Transverse colon (tissue), 4 donors: Measurements from ENCODE around the gene KIFC1. TPM values are rescaled to one million over a fixed set of nuclear protein-coding genes. Genes with fewer than 3 reads are reported as not detected.
"Not testable (repeated sequence)": the region's sequence is repeated elsewhere in the genome, so short reads cannot be mapped to it uniquely, and the experiment has no call there.

Source experiments
- DNase-seq: peaks from one replicate; pipeline ENCODE4 v3.0.0-alpha.2; 2019
- H3K27ac ChIP-seq, 4 donors: fragments of 200-600 bp; sonication (generic); 2 replicates each; pipeline ENCODE4 v1.5.1; 2016 to 2018; ENCODE audit warnings: inconsistent platforms in 4 of 4
- H3K27me3 ChIP-seq: fragments of 200-600 bp; sonication (generic); 2 replicates; pipeline ENCODE4 v1.5.1; 2017; ENCODE audit warnings: inconsistent platforms
- H3K36me3 ChIP-seq, 4 donors: fragments of 200-600 bp; sonication (generic); 2 replicates each; pipeline ENCODE4 v1.5.1; 2017 to 2019; ENCODE audit warnings: inconsistent platforms in 4 of 4
- H3K4me1 ChIP-seq, 4 donors: fragments of 200-600 bp; sonication (generic); 2 replicates each; pipeline ENCODE4 v1.5.1; 2017 to 2020; ENCODE audit warnings: inconsistent platforms in 4 of 4
- H3K4me3 ChIP-seq, 4 donors: fragments of 200-600 bp; sonication (generic); 1 replicate in 1 of 4; 2 replicates in 3 of 4; pipeline versions ENCODE4 v1.5.1 to v1.6.1; 2017 to 2019; ENCODE audit warnings: inconsistent platforms in 4 of 4
- H3K9me3 ChIP-seq, 2 donors: fragments of 200-600 bp; sonication (generic); 2 replicates each; pipeline ENCODE4 v1.5.1; 2017 to 2019; ENCODE audit warnings: inconsistent platforms in 2 of 2
- EP300 ChIP-seq: sonication (generic); formaldehyde crosslinking; IDR thresholded peaks from one replicate; pipeline ENCODE4 v1.6.1; 2017; ENCODE audit warnings: antibody characterized with exemption, low read depth
- POLR2A ChIP-seq: fragments of 450-650 bp; IDR thresholded peaks from one replicate; pipeline ENCODE4 v1.6.1; 2016; ENCODE audit warnings: antibody characterized with exemption, mild to moderate bottlenecking, moderate library complexity
- POLR2AphosphoS5 ChIP-seq, 3 donors: sonication (generic); formaldehyde crosslinking; IDR thresholded peaks; one replicate each; pipeline ENCODE4 v1.6.1; 2016; ENCODE audit warnings: antibody characterized with exemption in 3 of 3
- WGBS, 2 donors: methylation state at CpG; one replicate each; pipeline ENCODE4 v1.1.5; 2018; ENCODE audit warnings: low coverage in 1 of 2; 5-methylcytosine and 5-hydroxymethylcytosine counted together
- in situ Hi-C, 4 donors: fragments of 200-750 bp; cut with MboI; loops; one replicate each; pipeline versions ENCODE4 v1.15.0 to v1.15.1; 2017; ENCODE audit warnings: low sequenced_read_pairs in 3 of 4, low pct_ligation_motif_present in 1 of 4, low pct_unique_long_range_greater_than_20kb in 1 of 4
- intact Hi-C: fragments of 100-400 bp; cut with DNase I; formaldehyde crosslinking; loops from one replicate; pipeline ENCODE4 v1.15.1; 2023; ENCODE audit warnings: low total_unique reads
- total RNA-seq, 4 donors: library from RNA; depleted of rRNA; stranded (reverse); fragments of >200 nt; gene quantifications; one replicate each; pipeline ENCODE4 v1.1.0, GENCODE V29; 2016
- TF ChIP-seq, protein P1 (sequence below), 5 experiments: fragments of 200-600 bp in 3 of 5; fragments of 450-650 bp in 2 of 5; sonication (generic) in 3 of 5; IDR thresholded peaks; 1 replicate in 2 of 5; 2 replicates in 3 of 5; pipeline ENCODE4 v1.5.1; 2016 to 2017; ENCODE audit warnings: antibody characterized with exemption in 5 of 5, inconsistent platforms in 3 of 5, mild to moderate bottlenecking in 2 of 5, moderate library complexity in 1 of 5

The KIFC1 gene
- total RNA-seq, 4 donors from 2014 or later, result 2.6 to 51.5 (median 5.8) TPM

DNA sequence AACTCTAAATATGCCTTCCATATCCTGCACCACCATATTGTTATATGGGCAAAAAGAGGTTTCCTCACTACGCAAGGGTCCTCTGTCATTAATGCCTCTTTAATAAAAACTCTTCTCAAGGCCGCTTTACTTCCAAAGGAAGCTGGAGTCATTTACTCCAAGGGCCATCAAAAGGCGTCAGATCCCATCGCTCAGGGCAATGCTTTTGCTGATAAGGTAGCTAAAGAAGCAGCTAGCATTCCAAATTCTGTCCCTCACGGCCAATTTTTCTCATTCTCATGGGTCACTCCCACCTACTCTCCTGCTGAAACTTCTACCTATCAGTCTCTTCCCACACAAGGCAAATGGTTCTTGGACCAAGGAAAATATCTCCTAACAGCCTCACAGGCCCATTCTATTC is 43.8 kb upstream of the KIFC1 start:
- no peaks in the 10 kb centered on the region for H3K36me3 ChIP-seq
- peaks cover 0 to 12% (median 9%) of the 10 kb centered on the region in 4 donors for H3K4me1 ChIP-seq
- H3K27me3 ChIP-seq, result no peaks in the 10 kb centered on the region
- 93 to 97% methylated on average over 5 of the region's 5 CpGs for WGBS, 2 donors
- H3K4me3 ChIP-seq, result no peak overlapping the region
- H3K27ac ChIP-seq, result no peak overlapping the region
- TF ChIP-seq POLR2AphosphoS5 (IDR thresholded peaks at IDR 0.05), result no peak
- TF ChIP-seq POLR2A, result no peak
- no peak for TF ChIP-seq EP300
- TF ChIP-seq, protein P1, sequence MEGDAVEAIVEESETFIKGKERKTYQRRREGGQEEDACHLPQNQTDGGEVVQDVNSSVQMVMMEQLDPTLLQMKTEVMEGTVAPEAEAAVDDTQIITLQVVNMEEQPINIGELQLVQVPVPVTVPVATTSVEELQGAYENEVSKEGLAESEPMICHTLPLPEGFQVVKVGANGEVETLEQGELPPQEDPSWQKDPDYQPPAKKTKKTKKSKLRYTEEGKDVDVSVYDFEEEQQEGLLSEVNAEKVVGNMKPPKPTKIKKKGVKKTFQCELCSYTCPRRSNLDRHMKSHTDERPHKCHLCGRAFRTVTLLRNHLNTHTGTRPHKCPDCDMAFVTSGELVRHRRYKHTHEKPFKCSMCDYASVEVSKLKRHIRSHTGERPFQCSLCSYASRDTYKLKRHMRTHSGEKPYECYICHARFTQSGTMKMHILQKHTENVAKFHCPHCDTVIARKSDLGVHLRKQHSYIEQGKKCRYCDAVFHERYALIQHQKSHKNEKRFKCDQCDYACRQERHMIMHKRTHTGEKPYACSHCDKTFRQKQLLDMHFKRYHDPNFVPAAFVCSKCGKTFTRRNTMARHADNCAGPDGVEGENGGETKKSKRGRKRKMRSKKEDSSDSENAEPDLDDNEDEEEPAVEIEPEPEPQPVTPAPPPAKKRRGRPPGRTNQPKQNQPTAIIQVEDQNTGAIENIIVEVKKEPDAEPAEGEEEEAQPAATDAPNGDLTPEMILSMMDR (IDR thresholded peaks at IDR 0.05), result no peak
- no peaks in the 10 kb centered on the region for H3K9me3 ChIP-seq
- no peak for DNase-seq
- in situ Hi-C loops, result no loop called here
- intact Hi-C loops, result no loop called here

DNA sequence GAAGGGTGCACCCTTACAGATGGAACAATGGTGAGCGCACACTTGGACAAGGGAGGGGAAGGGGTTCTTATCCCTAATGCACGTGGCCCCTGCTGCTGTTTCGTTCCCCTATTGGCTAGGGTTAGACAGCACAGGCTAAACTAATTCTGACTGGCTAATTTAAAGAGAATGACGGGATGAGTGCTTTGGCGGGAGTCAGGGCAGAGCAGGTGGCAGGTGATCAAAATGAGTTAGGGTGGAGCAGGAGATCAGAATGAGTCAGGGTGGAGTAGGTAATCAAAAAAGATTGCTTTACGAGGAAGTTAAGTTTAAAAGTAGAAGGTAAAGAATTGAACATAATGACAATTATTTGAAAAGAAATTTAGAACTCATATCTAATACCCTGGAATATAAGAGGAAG is 35.8 kb upstream of the KIFC1 start:
- H3K4me1 ChIP-seq, result peaks cover 0 to 10% (median 3%) of the 10 kb centered on the region in 4 donors
- H3K9me3 ChIP-seq, H3K4me3 ChIP-seq, H3K36me3 ChIP-seq, intact Hi-C loops, in situ Hi-C loops, H3K27me3 ChIP-seq: not testable (repeated sequence)
- DNase-seq, result peak; percentile 38
- WGBS, 2 donors, result 39 to 69% methylated on average over 3 to 6 of the region's 6 CpGs
- peak overlapping the region; percentile 58 to 78 (median 67) for H3K27ac ChIP-seq

DNA sequence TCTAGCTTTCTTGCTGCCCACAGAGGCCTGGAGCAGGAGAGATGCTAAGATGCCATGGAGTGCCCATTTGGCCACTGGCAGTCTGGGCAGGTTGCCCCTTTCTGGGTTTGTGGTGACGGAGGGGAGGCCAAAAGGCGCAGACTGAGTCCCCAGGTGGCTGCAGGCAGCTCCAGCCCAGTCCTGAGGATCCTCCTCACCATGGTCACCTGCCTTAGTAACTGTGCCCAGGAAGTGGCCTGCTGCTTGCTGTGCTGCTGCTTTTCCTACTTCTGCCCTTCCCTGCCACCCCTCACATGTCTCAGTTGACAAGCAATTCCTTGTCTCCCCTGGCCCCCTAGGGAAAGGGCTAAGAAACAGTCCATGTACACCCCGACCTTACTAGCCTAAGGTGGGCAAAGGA is 35.3 kb upstream of the KIFC1 start:
- WGBS, 2 donors, result 63% methylated on average over 3 of the region's 3 CpGs; no CpG with 5 or more reads in 1 of the 2 donors
- in situ Hi-C loops, result no loop called here
- no peaks in the 10 kb centered on the region for H3K9me3 ChIP-seq
- intact Hi-C loops, result no loop called here
- TF ChIP-seq, protein P1 (IDR thresholded peaks at IDR 0.05), result no peak
- no peak for TF ChIP-seq EP300
- TF ChIP-seq POLR2AphosphoS5 (IDR thresholded peaks at IDR 0.05), result no peak
- no peak for TF ChIP-seq POLR2A
- no peaks in the 10 kb centered on the region for H3K36me3 ChIP-seq
- H3K27ac ChIP-seq, result peak overlapping the region; percentile 58 to 78 (median 67)
- no peak overlapping the region for H3K4me3 ChIP-seq
- no peak for DNase-seq
- peaks cover 0 to 10% (median 3%) of the 10 kb centered on the region in 4 donors for H3K4me1 ChIP-seq
- H3K27me3 ChIP-seq, result no peaks in the 10 kb centered on the region

DNA sequence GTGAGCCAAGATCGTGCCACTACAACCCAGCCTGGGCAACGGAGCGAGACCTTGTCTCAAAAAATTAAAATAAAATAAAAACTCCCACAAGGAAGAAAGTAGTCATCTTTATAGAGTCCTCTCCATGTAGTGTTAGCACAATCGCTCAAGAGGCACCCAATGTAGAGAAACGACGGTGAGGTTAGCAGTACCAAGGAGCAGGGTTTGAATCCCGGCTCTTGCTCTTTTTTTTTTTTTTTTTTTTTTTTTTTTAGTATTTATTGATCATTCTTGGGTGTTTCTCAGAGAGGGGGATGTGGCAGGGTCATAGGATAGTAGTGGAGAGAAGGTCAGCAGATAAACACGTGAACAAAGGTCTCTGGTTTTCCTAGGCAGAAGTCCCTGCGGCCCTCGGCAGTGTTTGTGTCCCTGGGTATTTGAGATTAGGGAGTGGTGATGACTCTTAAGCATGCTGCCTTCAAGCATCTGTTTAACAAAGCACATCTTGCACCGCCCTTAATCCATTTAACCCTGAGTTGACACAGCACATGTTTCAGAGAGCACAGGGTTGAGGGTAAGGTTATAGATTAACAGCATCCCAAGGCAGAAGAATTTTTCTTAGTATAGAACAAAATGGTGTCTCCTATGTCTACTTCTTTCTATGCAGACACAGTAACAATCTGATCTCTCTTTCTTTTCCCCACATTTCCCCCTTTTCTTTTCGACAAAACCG is 34.3 kb upstream of the KIFC1 start:
- 72 to 95% methylated on average over 9 to 13 of the region's 13 CpGs for WGBS, 2 donors
- H3K27me3 ChIP-seq, H3K4me3 ChIP-seq, H3K9me3 ChIP-seq, DNase-seq, H3K36me3 ChIP-seq, intact Hi-C loops, in situ Hi-C loops: not testable (repeated sequence)
- Histone ChIP-seq H3K4me1 (peaks cover 0 to 10% (median 3%) of the 10 kb centered on the region in 4 donors), H3K27ac (peak overlapping the region; percentile 58 to 78 (median 67))

DNA sequence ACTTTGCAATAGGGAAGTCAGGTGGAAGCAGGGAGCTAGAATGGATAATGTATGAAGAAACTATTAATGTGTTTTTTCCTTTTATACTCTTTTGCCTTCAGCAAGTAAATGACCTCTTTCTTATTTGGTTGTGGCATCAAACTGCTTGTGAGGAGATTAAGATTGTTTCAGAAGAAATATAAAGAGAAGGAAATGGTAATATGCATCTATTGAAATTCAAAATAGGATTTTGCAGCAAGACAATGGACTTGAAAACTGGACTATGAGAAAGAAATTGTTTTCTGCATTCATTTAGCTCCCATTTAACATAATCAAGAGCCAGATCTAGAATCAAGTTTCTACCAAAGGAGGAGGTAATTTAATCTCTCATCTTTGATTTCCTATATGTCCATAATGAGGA is 32.3 kb upstream of the KIFC1 start:
- in situ Hi-C loops (no loop called here), intact Hi-C loops (no loop called here)
- H3K27ac ChIP-seq, result no peak overlapping the region
- TF ChIP-seq POLR2AphosphoS5 (IDR thresholded peaks at IDR 0.05) (no peak), POLR2A (no peak), EP300 (no peak)
- TF ChIP-seq, protein P1 (IDR thresholded peaks at IDR 0.05), result no peak
- no peak overlapping the region for H3K4me3 ChIP-seq
- no peak for DNase-seq
- no peaks in the 10 kb centered on the region for H3K36me3 ChIP-seq
- H3K9me3 ChIP-seq, result no peaks in the 10 kb centered on the region
- H3K27me3 ChIP-seq, result no peaks in the 10 kb centered on the region
- H3K4me1 ChIP-seq, result peaks cover 0 to 10% (median 3%) of the 10 kb centered on the region in 4 donors

DNA sequence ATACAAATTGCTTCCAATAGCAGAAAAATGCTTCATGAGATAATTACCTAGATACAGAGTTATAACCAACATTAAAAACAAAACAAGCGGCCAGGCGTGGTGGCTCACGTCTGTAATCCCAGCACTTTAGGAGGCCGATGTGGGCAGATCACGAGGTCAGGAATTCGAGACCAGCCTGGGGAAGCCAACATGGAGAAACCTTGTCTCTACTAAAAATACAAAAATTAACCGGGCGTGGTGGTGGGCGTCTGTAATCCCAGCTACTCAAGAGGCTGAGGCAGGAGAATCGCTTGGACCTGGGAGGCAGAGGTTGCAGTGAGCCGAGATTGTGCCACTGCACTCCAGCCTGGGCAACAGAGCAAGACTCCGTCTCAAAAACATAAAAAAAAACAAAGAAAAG is 28.1 kb upstream of the KIFC1 start:
- intact Hi-C loops, H3K4me3 ChIP-seq, H3K27ac ChIP-seq, DNase-seq, H3K9me3 ChIP-seq, H3K4me1 ChIP-seq, H3K36me3 ChIP-seq, in situ Hi-C loops, H3K27me3 ChIP-seq: not testable (repeated sequence)
- WGBS, 2 donors, result 86 to 87% methylated on average over 7 to 12 of the region's 12 CpGs

DNA sequence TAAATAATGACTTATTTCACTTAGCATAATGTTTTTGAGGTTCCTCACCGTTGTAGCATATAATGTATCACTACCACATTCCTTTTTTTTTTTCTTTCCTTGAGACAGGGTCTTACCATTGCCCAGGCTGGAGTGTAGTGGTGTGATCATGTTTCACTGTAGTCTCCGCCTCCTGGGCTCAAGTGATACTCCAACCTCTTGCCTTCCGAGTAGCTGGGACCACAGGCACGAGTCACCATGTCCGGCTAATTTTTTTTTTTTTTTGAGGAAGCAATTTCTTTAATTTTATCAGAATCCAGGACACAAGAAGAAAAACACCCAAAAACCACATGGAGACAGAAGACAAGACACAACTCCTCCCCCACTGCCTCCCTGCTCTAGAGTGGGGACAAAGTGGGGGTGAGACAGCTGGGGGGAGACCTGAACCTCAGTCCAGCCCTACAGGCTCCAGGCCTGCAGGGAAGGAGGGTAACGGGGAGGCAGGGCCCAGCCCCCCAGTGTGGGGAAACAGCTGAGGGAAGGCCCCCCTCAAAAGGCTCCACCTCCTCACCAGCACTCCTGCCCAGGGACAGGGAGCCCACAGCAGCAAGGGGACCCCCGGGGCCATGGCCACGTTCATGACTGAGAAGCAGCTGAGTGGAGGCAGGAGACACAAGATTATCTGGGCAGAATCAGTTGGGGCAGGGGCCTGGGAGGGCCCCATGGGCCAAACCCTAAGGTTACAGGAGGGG is 27.0 kb upstream of the KIFC1 start:
- H3K27me3 ChIP-seq, DNase-seq, in situ Hi-C loops, H3K27ac ChIP-seq, H3K4me1 ChIP-seq, H3K9me3 ChIP-seq, H3K4me3 ChIP-seq, intact Hi-C loops, H3K36me3 ChIP-seq: not testable (repeated sequence)
- WGBS, 2 donors, result 42 to 51% methylated on average over 5 to 7 of the region's 8 CpGs
